Stimulated activated CD8-positive, alpha-beta memory T cell treated with anti-CD3 and anti-CD28 coated beads, Interleukin-15, amount 100 ng/mL, for 1 hour (primary cell): ENCODE results near the gene ROR1.

Source experiments
- DNase-seq: peaks from one replicate; pipeline ENCODE4 v3.0.0-alpha.2; 2020; ENCODE audit warnings: low read depth

ROR1 gene

GRCh38 chr1:64029037-64029436 is 255.2 kb downstream of the ROR1 start:
- no peak for DNase-seq

- DNase-seq = no peak
Observed at GRCh38 chr1:64030411-64030810, 256.6 kb downstream of the ROR1 start.

- no peak for DNase-seq
Observed at GRCh38 chr1:64031236-64031635, 257.4 kb downstream of the ROR1 start.

GRCh38 chr1:64033667-64034220 is 259.9 kb downstream of the ROR1 start:
- DNase-seq = no peak

GRCh38 chr1:64036549-64036948 is 262.7 kb downstream of the ROR1 start:
- DNase-seq = no peak

- DNase-seq = no peak
Observed at GRCh38 chr1:64038119-64038518, 264.3 kb downstream of the ROR1 start.

GRCh38 chr1:64038965-64039364 is 265.1 kb downstream of the ROR1 start:
- DNase-seq = no peak

GRCh38 chr1:64039390-64039926 is 265.6 kb downstream of the ROR1 start:
- DNase-seq = no peak

GRCh38 chr1:64041371-64042131 is 267.7 kb downstream of the ROR1 start:
- DNase-seq = no peak

GRCh38 chr1:64042331-64043100 is 268.7 kb downstream of the ROR1 start:
- DNase-seq = no peak

GRCh38 chr1:64043288-64043687 is 269.5 kb downstream of the ROR1 start:
- no peak for DNase-seq

- no peak for DNase-seq
Observed at GRCh38 chr1:64043976-64044375, 270.2 kb downstream of the ROR1 start.

GRCh38 chr1:64046243-64046642 is 272.4 kb downstream of the ROR1 start:
- no peak for DNase-seq

GRCh38 chr1:64046891-64047290 is 273.1 kb downstream of the ROR1 start:
- DNase-seq = no peak

- no peak for DNase-seq
Observed at GRCh38 chr1:64047549-64047996, 273.8 kb downstream of the ROR1 start.

GRCh38 chr1:64049900-64050540 is 276.2 kb downstream of the ROR1 start:
- no peak for DNase-seq

- no peak for DNase-seq
Observed at GRCh38 chr1:64050601-64051000, 276.8 kb downstream of the ROR1 start.

GRCh38 chr1:64051796-64052195 is 278.0 kb downstream of the ROR1 start:
- no peak for DNase-seq

GRCh38 chr1:64052777-64053176 is 279.0 kb downstream of the ROR1 start:
- DNase-seq = no peak

GRCh38 chr1:64055310-64055709 is 281.5 kb downstream of the ROR1 start:
- no peak for DNase-seq

GRCh38 chr1:64059556-64059955 is 285.7 kb downstream of the ROR1 start:
- DNase-seq = no peak

- DNase-seq = no peak
Observed at GRCh38 chr1:64060611-64061302, 286.9 kb downstream of the ROR1 start.
